OCI-LY3 (cell line): ENCODE results near the gene PHF21B.

ENCODE experiments used
- H2AFZ ChIP-seq: fragments of 200-600, 300-600 bp; shearing (Covaris generic); 2 replicates; pipeline ENCODE4 v1.6.0; 2014; ENCODE audit warnings: antibody characterized with exemption, low read depth, low read length
- H3K27ac ChIP-seq: fragments of 200-600, 300-600 bp; sonication (generic); 2 replicates; pipeline ENCODE4 v1.5.1; 2014; ENCODE audit warnings: mild to moderate bottlenecking, low read length, moderate library complexity, mixed read lengths
- H3K27me3 ChIP-seq: fragments of 200-600, 300-600 bp; sonication (generic); 2 replicates; pipeline ENCODE4 v1.6.1; 2014; ENCODE audit warnings: low read depth, low read length, mixed read lengths
- H3K36me3 ChIP-seq: fragments of 200-600, 300-600 bp; sonication (generic); replicated peaks from 2 replicates; pipeline ENCODE3; 2014; ENCODE audit warnings: low read depth, low read length, mixed read lengths
- H3K4me1 ChIP-seq: fragments of 300-600, 200-600 bp; sonication (generic); 2 replicates; pipeline ENCODE4 v1.6.1; 2014; ENCODE audit warnings: low read length, mixed read lengths
- H3K4me2 ChIP-seq: fragments of 200-600, 300-600 bp; sonication (generic); 2 replicates; pipeline ENCODE4 v1.6.1; 2014; ENCODE audit warnings: low read length, mixed read lengths
- H3K4me3 ChIP-seq: fragments of 300-600, 200-600 bp; sonication (generic); 2 replicates; pipeline ENCODE4 v1.5.1; 2014; ENCODE audit warnings: antibody characterized with exemption, mild to moderate bottlenecking, low read length, moderate library complexity
- H3K79me2 ChIP-seq: fragments of 300-600, 200-600 bp; shearing (Covaris generic); 2 replicates; pipeline ENCODE4 v1.6.1; 2014; ENCODE audit warnings: mild to moderate bottlenecking, low read length, mixed read lengths
- H3K9ac ChIP-seq: fragments of 300-600, 200-600 bp; shearing (Covaris generic); 2 replicates; pipeline ENCODE4 v1.6.0; 2014; ENCODE audit warnings: mild to moderate bottlenecking, low read length, moderate library complexity
- H3K9me3 ChIP-seq: fragments of 200-600, 300-600 bp; shearing (Covaris generic); 2 replicates; pipeline ENCODE4 v1.6.1; 2014; ENCODE audit warnings: low read length, mixed read lengths; ENCODE audit not compliant: insufficient read depth
- H4K20me1 ChIP-seq: fragments of 200-600, 300-600 bp; sonication (generic); 2 replicates; pipeline ENCODE4 v1.6.1; 2016; ENCODE audit warnings: low read length, mixed read lengths; ENCODE audit not compliant: insufficient read depth
- EZH2phosphoT487 ChIP-seq: fragments of 200-600 bp; shearing (Covaris generic); IDR thresholded peaks from 2 replicates; pipeline ENCODE4 v1.6.1; 2018; ENCODE audit warnings: antibody characterized with exemption, mixed run types, low read depth
- TF ChIP-seq, protein P1 (sequence below): fragments of 200-600, 300-600 bp; sonication (generic); IDR thresholded peaks from 2 replicates; pipeline ENCODE4 v1.5.1; 2014; ENCODE audit warnings: antibody characterized with exemption, low read length, low read depth

The PHF21B gene

DNA sequence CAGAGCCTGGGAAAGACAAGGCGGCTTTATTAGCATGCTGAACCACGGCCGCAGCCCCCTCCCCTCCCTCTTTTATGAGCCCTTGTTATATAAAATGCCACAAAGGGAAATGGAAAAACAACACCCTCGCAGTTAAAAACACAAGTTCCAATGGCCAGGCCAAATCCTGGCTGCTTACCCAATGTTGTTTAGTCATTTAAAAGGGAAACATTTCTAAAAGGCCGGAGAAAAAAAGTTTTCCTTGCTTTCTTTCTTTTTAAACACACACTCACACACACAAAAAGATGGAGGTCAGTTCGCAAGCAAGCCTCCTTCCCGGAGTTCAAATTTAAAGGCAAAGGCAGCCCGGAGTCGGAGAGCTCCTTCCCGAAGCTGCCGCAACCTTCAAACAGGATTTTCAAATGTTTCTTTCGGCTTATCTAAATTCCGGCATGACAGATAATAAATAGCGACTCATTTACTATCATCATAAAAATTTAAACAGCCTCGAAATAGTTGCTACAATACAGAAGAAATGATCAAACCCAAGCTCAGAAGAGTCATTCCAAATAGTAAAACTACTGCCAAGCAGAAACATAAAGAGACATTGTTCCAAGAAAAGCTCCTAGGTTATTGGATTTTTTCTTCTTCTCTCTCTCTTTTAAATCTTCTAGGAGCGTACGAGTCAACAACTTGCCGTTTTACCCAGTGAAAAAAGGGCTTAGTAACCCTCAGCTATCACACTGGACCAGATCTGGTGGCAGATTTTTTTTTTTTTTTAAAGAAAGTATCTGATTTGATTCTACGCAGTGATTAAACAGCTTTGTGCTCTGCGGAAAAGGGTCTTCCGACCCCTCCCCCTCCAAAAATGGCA, 3.5 kb downstream of the PHF21B start:
- Histone ChIP-seq H3K4me2 (no peak overlapping the region), H3K9ac (no peak overlapping the region), H3K27me3 (no peaks in the 10 kb centered on the region)

DNA sequence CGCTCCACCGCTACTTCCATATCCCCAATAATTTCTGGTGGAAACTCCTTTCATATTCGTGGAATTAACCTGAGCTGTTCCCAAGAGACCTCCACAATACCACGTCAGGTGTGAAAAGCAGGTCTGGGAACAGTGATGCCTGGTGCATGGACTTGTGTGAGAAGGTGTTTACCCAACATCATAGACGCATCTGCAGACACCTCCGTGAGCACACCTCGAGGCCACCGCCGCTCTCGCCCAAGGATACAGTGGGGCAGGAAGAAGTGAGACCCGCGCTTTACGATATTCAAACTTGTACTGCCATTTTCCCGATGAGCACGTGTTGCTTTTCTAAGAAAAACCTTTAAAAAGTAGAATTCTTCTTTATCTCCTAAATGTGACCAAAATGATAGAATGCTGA, 8.2 kb downstream of the PHF21B start:
- Histone ChIP-seq H3K4me1 (no peaks in the 10 kb centered on the region), H3K27me3 (no peaks in the 10 kb centered on the region), H3K4me2 (no peak overlapping the region), H3K9me3 (no peaks in the 10 kb centered on the region), H2AFZ (no peak overlapping the region), H3K9ac (no peak overlapping the region), H3K27ac (no peak overlapping the region), H3K4me3 (no peak overlapping the region), H4K20me1 (peaks cover 37% of the 10 kb centered on the region), H3K79me2 (peaks cover 95% of the 10 kb centered on the region), H3K36me3 (no peaks in the 10 kb centered on the region)
- no peak for TF ChIP-seq EZH2phosphoT487
- TF ChIP-seq, protein P1, sequence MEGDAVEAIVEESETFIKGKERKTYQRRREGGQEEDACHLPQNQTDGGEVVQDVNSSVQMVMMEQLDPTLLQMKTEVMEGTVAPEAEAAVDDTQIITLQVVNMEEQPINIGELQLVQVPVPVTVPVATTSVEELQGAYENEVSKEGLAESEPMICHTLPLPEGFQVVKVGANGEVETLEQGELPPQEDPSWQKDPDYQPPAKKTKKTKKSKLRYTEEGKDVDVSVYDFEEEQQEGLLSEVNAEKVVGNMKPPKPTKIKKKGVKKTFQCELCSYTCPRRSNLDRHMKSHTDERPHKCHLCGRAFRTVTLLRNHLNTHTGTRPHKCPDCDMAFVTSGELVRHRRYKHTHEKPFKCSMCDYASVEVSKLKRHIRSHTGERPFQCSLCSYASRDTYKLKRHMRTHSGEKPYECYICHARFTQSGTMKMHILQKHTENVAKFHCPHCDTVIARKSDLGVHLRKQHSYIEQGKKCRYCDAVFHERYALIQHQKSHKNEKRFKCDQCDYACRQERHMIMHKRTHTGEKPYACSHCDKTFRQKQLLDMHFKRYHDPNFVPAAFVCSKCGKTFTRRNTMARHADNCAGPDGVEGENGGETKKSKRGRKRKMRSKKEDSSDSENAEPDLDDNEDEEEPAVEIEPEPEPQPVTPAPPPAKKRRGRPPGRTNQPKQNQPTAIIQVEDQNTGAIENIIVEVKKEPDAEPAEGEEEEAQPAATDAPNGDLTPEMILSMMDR, result no peak

More for the DNA sequence above, 3.5 kb downstream of the PHF21B start:
- Histone ChIP-seq H3K4me1 (peaks cover 4% of the 10 kb centered on the region), H3K36me3 (no peaks in the 10 kb centered on the region), H2AFZ (no peak overlapping the region), H3K9me3 (no peaks in the 10 kb centered on the region), H3K27ac (no peak overlapping the region), H3K4me3 (no peak overlapping the region), H4K20me1 (peaks cover 25% of the 10 kb centered on the region), H3K79me2 (peaks cover 74% of the 10 kb centered on the region)
- no peak for TF ChIP-seq EZH2phosphoT487
- TF ChIP-seq, protein P1, result no peak

DNA sequence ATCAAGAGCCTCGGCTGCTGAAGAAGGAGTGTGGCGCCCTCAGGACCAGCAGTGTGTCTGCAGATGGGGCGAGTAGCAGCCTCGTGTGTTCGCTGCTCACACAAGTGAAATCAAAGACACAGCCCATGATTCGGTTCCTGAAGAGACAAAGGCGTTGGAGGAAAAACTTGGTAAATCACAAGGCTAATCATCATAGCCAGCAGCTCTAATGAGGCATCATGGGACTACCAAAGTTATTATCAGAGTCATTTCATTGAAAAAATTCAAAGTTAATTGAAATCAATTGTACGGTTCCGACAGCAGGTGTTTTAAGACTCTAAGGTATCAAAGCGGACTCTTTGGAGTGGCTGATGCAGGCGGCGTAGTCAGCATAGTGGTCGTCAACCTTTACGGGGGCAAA, 9.5 kb downstream of the PHF21B start:
- Histone ChIP-seq H4K20me1 (peaks cover 39% of the 10 kb centered on the region), H3K4me1 (no peaks in the 10 kb centered on the region), H3K4me3 (no peak overlapping the region), H3K27ac (no peak overlapping the region), H3K9ac (no peak overlapping the region), H3K9me3 (no peaks in the 10 kb centered on the region), H3K36me3 (no peaks in the 10 kb centered on the region), H3K27me3 (no peaks in the 10 kb centered on the region), H2AFZ (no peak overlapping the region), H3K4me2 (no peak overlapping the region), H3K79me2 (peaks cover 93% of the 10 kb centered on the region)
- TF ChIP-seq, protein P1, result no peak
- TF ChIP-seq EZH2phosphoT487, result no peak

DNA sequence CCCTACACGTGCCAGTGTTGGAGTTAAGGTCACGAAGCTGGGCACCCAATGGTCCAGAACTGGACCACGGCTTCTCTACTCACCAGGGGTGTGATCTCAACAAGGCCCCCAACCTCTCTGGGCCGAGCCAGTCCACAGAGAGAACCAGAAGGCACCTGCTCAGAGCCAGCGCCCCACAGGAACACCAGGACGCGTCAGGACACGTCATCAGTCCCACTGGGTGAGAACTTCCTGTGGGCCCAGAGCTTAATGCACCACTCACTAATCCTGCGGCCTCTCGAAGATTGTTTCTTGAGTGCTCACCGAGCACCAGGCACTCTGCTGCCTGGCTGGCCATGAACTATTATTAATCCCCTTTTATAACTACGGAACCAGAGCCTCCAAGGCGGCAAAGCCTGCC, 10.1 kb downstream of the PHF21B start:
- Histone ChIP-seq H3K9me3 (no peaks in the 10 kb centered on the region), H3K9ac (no peak overlapping the region), H3K4me2 (no peak overlapping the region), H3K79me2 (peaks cover 93% of the 10 kb centered on the region), H3K4me1 (no peaks in the 10 kb centered on the region), H2AFZ (no peak overlapping the region), H3K27me3 (no peaks in the 10 kb centered on the region), H3K27ac (no peak overlapping the region), H3K4me3 (no peak overlapping the region), H4K20me1 (peaks cover 39% of the 10 kb centered on the region), H3K36me3 (no peaks in the 10 kb centered on the region)
- TF ChIP-seq, protein P1, result no peak
- no peak for TF ChIP-seq EZH2phosphoT487
